ENCODE data around the gene OTOG.

Gene OTOG

GRCh38 chr11:17526931-17527627, 20.0 kb upstream of the OTOG start:
- no peak overlapping the region for H3K4me3 ChIP-seq (ENCODE audit: low read depth, low read length)
- no peak for DNase-seq (ENCODE audit: low read depth)
- TF ChIP-seq, protein P1, sequence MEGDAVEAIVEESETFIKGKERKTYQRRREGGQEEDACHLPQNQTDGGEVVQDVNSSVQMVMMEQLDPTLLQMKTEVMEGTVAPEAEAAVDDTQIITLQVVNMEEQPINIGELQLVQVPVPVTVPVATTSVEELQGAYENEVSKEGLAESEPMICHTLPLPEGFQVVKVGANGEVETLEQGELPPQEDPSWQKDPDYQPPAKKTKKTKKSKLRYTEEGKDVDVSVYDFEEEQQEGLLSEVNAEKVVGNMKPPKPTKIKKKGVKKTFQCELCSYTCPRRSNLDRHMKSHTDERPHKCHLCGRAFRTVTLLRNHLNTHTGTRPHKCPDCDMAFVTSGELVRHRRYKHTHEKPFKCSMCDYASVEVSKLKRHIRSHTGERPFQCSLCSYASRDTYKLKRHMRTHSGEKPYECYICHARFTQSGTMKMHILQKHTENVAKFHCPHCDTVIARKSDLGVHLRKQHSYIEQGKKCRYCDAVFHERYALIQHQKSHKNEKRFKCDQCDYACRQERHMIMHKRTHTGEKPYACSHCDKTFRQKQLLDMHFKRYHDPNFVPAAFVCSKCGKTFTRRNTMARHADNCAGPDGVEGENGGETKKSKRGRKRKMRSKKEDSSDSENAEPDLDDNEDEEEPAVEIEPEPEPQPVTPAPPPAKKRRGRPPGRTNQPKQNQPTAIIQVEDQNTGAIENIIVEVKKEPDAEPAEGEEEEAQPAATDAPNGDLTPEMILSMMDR (conservative IDR thresholded peaks at IDR 0.05; ENCODE audit: low read depth, low read length): no peak

- no peak overlapping the region for H3K4me3 ChIP-seq (ENCODE audit: low read depth, low read length)
- TF ChIP-seq, protein P1 (conservative IDR thresholded peaks at IDR 0.05; ENCODE audit: low read depth, low read length): no peak
- DNase-seq (ENCODE audit: low read depth): no peak
Measured at GRCh38 chr11:17527628-17527995, 19.4 kb upstream of the OTOG start.

DNA sequence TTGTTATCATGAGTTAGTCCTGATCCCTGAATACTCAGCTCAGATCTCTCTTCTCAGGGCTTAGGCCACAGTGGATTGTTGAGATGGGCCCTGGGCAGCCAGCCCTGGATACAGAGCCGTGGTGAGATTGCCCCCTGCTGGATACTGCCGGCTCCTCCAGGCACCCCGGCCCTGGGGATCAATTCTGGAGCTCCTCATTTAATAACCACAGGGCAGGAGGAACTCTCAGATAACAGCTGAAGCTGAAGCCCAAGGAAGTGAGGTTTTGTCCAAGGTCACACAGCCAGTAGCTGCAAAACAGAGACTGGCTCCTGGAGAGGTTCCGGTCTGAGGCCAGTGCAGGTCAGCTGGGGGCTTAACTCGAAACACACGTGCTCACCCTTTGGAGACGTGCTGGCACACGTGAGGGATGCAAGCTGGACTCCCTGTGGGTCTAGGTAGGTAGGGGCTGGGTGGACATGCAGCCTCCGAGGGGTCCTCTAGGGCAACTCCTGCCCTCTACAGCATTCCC, 18.8 kb upstream of the OTOG start:
- no peak overlapping the region for H3K4me3 ChIP-seq (ENCODE audit: low read depth, low read length)
- DNase-seq (ENCODE audit: low read depth): peak; percentile 67
- TF ChIP-seq, protein P1 (conservative IDR thresholded peaks at IDR 0.05; ENCODE audit: low read depth, low read length): peak; percentile 89

DNA sequence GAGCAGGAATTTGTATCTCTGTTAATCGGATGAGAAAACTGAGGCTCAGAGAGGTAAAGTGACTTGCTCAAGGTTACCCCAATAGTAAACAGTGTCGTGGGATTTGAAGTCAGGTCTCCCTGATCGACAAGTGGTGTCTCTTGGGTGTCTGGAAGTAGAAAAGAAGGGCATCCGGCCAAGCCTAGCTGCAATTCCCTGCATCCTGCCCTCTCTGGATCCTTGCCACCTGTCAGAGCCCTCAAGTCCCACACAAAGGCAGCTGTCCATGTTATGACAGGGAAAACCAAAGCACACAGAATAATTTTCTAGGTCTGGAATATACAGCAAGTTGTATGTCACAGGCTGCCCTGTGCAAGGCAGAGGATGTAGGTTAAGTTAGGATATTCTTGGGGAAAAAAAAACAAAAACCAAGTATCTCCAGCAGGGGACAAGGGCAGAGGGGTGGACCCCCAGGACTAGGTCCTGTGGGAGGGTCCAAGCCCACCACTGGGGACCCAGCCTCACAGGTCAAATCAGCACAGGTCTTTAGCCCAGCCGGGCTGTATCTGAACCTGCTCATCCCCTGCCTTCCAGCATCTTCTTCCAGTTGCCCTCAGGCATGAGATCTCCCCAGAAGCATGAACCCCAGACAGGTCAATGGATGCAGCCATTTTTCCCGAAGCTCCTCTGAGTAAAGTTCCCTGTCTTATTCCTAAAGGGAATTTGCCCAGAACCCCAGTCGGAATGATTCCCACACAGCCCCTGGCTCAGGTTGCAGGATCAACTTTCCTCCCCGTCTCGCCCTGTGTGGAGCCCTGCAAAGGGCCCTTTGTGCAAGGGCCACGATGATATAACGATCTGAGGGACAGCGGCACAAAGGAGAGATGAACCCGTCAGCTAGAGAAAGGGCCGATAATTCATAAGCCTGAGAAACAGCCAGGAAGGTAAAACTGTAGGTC, 17.9 kb upstream of the OTOG start:
- DNase-seq (ENCODE audit: low read depth): no peak
- TF ChIP-seq, protein P1 (conservative IDR thresholded peaks at IDR 0.05; ENCODE audit: low read depth, low read length): no peak
- H3K4me3 ChIP-seq (ENCODE audit: low read depth, low read length): no peak overlapping the region

DNA sequence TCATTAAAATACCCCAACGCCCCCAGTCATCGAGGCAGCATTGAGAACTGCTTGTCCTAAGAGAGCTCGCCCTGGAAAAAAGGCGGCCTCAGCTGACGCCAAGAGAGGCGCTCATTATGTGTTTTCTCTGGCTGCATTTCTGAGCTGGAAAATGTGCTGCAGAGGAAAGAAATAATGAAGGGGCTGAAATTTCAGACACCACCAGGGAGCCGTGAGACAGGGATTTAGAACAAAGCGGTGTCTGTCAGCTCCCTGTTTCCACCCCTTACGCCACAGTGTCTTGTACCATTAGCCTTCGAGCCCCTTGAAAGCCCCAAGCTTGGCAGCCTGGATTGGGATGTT, 17.2 kb upstream of the OTOG start:
- no peak for DNase-seq (ENCODE audit: low read depth)
- TF ChIP-seq, protein P1 (conservative IDR thresholded peaks at IDR 0.05; ENCODE audit: low read depth, low read length): no peak
- no peak overlapping the region for H3K4me3 ChIP-seq (ENCODE audit: low read depth, low read length)

GRCh38 chr11:17531071-17531600, 15.9 kb upstream of the OTOG start:
- TF ChIP-seq, protein P1 (conservative IDR thresholded peaks at IDR 0.05; ENCODE audit: low read depth, low read length): no peak
- no peak overlapping the region for H3K4me3 ChIP-seq (ENCODE audit: low read depth, low read length)
- DNase-seq (ENCODE audit: low read depth): no peak
